GM19468 (cell line): ENCODE measurements around the gene SYT17.

Experiments
- ATAC-seq: cut with Tn5 transposase; IDR thresholded peaks from one replicate; pipeline ENCODE4 v1.9.1; 2021; ENCODE audit warnings: mild to moderate bottlenecking, moderate library complexity, moderate number of reproducible peaks; ENCODE audit not compliant: unreplicated experiment; ENCODE audit errors: extremely low read depth

SYT17 gene

DNA sequence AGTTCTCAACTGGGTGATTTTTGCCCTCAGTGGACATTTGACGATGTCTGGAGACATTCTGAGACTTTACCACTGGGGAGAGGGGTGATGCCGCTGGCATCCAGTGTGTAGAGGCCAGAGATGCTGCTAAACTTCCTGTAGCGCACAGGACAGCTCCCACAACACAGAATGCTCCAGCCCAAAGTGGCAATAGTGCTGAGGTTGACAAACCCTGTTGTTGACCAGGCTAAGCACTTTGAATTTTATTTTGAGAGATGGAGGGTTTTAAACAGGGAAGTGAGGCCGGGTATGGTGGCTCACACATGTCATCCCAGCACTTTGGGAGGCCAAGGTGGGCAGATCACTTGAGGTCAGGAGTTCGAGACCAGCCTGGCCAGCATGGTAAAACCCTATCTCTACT is 44.0 kb downstream of the SYT17 start:
- no peak for ATAC-seq

DNA sequence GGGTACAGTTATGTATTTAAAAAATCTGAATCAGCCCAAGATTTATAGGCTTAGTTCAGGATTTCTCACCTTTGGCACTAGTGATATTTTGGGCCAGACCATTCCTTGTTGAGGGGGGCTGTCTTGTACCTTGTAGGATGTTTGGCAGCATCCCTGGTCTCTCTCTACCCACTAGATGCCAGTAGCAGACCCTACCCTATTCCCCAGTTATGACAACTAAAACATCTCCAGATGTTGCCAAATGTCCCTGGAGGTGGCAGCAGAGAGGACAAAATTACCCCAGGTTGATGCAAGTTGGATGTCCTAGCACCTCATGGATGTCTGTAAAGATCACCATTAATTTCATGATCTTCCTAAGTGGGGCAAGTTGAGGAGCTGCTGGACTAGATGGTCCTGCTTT is 45.8 kb downstream of the SYT17 start:
- no peak for ATAC-seq

DNA sequence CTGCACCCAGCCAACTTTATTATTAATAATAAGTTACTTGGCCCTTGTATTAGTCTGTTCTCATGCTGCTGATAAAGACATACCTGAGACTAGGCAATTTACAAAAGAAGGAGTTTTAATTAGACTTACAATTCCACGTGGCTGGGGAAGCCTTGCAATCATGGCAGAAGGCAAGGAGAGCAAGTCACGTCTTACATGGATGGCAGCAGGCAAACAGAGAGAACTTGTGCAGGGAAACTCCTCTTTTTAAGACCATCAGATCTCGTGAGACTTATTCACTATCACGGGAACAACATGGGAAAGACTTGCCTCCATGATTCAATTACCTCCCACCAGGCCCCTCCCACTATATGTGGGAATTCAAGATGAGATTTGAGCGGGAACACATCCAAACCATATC is 47.7 kb downstream of the SYT17 start:
- ATAC-seq, result no peak

DNA sequence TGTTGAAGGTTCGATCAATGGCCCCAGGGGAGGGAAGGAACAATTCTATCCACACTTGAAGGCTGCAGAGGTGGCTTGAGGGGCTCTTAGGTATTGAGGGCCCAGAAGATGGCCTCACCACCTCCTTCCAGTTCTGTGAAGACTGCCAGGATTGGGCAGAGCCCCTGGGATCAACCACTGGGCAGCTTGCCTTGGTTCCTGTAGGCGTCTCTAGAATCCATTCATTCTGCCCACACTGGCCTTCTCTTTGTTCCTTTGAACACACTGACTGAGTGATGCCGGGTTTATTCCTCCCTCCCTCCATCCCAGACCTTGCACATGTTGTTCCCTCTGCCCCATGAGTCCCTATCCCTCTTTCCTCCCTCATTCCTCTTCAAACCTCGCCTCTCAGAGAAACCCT is 50.5 kb downstream of the SYT17 start:
- no peak for ATAC-seq

DNA sequence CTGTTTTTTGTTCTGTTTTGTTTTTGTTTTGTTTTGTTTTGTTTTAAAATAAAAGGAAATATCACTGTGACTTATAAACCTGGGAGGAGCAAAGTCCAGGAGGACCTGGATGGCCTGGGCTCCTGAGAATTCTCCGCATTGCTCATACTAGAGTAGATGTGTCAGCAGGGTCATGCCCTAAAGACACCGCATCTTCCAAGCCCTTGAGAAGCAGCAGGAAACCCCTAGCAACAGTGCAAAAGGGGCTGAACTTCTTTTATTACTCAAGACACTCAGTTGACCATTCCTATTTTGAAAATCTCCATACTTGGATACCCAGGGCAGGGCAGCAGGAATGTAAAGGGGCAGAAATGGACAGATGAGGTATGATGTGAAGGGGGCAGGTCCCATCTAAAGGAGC is 51.8 kb downstream of the SYT17 start:
- no peak for ATAC-seq

DNA sequence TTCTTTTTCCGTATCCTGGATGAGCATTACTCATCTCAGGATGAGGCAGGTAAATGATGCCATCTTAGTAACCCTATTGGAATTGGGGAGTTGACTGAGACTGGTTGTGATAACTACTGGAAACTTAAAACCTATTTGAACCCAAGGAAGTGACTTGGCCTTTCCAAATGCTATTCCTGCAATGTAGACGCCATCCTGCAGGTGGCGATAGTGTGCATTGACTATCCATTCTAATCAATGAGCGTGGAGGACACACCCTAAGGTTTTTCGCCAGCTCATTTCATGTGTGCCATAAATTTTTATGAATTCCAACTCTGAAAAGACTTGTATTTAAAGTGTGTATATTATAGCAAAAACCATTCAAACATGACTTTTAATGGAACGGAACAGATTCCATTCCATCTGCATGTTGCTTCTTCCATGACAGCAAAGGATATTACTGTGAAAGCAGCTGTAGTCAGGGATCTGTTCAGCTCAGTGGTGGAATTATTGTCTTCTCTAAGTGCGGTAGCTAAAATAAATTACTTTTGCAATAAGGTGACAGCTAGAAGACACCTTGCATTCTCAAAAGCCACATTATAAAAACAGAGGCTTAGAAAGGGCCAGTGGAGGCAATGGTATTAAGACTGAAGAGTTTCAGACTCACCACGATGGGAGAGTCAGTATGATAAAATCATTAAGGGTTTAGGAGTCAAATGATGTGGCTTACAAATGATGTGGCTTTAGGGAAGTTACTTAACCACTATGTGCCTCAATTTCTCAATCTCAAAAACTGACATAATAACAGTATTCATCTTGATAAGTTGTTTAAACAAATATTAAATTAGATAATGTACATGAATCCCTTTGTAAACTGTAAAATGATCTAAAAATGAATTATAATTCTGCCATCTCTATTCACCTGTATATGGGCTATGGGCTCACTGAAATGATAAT is 55.5 kb downstream of the SYT17 start:
- no peak for ATAC-seq

DNA sequence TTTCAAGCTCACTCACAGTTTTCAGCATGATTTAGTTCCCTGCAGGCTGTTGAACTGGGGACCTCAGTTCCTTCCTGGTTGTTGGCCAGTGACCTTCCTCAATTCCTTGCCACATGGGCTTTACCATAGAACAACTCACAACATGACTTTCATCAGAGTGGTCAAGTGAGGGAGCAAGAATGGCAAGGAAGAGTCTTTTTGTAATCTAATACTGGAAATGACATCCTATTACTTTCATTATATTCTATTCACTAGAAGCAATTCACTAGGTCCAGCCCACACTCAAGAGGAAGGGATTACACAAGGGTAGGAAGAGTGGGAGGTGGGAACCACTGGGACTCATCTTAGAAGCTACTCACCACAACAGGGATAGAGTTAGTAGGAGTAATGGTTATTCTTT is 57.6 kb downstream of the SYT17 start:
- ATAC-seq, result no peak

DNA sequence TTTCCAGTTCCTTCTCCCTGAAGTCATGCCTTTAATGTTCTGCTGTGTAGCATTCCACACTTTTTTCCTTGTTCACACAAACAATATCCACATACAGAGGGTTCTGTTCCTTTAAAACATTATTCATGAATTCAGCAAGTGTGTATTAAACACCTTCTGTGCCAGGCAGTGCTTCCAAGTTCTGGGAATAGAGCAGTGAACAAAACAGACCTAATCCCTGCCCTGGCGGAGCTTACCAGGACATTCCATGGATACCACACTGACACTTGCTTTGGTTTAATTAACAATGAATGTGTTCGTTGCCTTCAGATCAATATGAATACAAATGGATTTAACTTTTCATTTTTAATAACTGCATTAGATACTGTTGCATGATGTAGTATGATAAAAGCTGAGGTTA is 59.6 kb downstream of the SYT17 start:
- ATAC-seq, result no peak

DNA sequence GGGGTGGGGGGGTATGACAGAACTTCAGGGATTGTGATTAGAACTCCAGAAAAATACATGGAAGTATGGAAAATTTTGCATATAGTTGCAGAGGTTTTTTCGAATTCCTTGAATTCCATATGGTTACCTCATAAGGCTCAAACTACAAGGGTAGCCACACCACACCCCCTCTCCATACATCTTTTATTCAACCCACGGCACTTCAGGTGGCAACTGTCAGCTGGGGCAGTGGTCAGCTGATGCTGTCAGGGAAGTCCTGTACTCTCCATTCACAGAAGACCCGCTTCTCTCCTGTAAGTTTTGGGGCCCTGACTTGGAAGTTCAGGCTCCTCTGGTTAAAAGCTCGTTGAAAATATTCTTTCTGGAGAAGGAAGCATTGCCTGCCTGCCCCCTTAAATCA is 60.0 kb downstream of the SYT17 start:
- no peak for ATAC-seq

DNA sequence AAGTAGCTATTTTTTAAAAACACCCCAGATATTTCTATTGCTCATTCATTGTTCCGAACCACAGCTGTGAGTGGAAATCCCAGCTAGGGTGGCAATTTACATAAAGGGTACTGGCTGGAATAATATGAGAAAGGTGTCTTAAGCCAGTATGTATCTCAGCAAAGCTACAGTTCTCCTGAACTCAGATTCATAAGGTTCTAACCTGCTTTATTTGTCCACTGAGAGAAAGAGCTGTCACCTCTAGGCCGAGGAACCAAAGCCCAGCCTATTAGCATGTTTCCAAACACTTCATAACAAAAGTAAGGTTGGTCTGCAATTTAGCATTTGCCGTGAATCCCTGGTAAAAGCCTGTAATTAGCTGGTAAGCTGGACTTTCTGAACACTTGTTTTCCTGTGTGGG is 60.5 kb downstream of the SYT17 start:
- no peak for ATAC-seq

DNA sequence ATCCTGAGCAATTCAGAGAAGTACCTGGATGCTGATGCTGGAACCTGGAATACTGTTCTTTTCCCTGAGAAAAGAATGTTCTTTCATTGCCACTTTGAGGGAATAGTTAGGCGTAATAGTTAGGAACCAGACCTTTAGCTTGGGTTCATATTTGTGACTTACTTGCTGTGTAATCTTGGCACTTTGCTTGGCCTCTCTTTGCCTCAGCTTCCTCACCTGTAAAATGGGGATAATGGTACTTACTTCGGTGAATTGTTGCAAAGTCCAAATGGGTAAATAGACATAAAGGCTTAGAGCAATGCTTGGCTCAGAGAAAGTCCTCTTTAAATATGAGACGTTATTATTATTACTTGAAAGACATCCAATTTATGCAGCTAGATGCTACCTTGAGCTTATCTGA is 62.5 kb downstream of the SYT17 start:
- ATAC-seq, result no peak

DNA sequence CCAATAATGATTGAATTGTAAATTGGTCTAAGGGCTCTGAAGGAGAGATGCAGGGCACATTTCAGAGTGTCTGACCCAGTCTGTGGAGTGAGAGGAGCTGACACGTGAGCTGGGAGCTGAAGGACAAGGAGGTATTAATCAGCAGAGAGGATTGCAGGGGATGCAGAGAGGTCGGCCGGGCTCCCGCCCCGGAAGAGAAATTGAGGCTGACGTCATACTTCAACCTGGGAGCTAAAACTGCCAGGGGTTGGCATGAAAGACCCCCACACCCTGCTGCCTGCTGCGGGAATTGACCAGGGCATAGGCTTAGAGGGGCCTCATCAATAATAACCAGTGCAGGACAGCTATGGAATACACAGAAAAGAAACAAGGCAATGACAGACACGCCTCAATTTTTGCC is 63.8 kb downstream of the SYT17 start:
- no peak for ATAC-seq

DNA sequence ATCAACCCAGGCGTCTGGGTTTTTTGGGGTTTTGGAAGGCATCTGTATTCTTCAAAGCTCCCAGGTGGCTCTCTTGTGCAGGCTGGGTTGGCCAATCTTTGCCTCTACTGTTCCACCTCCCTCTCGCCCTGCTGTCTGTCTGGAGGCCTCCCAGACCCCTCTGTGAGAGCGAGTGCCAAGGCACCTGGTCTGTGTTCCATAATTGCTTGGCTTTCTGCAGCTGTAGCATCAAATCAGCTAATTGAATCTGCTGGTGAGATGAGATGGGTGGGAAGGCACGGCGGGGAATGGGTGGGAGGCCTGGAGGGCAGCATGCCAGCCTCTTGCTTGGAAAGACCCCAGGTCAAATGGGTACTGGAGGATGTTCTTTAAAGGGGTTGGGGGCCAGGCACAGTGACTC is 64.9 kb downstream of the SYT17 start:
- ATAC-seq, result no peak

DNA sequence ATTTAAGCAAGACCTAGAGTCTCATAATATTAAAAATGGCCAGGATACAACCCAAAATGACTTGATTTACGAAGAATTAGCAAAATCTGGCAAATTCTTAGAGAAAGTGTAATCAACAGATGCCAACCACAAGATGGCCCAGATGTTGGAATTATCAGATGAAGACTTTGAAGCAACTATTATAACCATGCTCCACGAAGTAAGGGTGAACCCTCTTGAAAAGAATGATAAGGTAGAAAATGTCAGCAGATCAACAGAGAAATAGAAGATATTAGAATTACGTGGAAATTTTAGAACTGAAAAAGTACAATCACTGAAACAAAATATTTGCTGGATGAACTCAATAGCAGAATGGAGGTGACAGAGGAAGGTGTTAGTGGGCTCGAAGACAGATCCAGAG is 67.4 kb downstream of the SYT17 start:
- ATAC-seq, result no peak

DNA sequence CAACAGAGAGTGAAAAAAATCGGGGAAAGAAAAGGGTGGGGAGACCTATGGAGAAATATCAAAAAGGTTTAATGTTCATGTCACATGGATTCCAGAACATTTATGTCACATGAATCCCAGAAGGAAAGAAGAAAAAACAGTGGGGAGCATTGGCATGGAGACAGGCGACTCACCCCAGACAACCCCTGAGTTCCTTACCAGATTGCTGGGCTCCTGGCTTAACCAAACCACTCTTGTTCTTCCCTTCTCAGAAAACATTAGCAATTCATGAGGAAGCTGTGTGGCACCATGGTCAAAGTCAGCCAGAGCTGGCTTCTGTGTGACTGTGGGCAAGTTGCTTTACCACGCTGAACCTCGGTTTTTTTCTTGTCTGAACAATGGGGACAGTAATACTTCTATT is 67.8 kb downstream of the SYT17 start:
- no peak for ATAC-seq

DNA sequence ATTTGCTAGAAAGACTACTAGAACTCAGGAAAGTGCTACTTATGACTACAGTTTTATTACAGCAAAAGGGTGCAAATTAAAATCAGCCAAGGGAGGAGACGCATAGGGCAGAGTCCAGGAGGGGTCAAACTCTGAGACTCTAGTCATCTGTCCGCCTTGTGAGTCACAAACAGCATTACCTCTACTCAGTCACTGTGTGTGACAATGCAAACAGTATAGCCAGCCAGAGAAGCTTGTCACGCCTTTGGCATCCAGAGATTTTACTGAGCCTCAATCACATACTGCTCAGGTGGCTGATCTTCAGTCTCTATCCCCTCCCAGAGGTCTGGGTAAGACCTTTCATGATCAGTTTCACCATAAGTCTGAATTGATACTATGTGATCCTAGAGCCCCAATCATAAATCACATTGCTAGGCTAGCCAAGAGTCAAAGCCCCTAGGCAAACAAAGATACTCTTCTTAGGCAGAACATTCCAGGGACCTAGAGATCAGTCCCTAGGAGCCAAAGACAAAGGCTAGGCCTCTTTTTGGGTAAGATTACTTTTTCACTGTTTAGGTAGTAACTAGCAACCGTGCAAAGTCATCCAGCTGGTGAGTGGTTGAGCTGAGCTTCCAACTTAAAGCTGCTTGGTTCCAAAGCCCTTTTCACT is 68.6 kb downstream of the SYT17 start:
- no peak for ATAC-seq

DNA sequence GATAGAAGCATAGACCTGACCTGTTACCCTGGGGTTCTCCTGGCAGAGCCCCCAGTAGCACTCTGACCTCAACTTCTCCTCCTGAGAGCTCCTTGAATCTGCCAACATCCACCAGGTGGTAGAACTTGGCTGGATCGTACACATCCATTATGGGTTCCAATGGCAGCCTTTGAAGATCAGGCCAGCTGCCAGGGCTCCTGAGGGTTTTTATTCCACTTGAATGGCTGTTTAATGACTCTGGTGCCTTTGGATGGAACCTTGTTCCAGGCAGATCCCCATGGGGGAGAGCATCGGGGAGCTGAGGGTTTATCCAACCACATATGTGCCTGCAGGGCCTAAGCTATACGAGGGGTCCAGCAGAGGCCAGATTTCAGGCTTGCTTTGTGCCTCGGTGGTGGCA is 70.4 kb downstream of the SYT17 start:
- no peak for ATAC-seq

DNA sequence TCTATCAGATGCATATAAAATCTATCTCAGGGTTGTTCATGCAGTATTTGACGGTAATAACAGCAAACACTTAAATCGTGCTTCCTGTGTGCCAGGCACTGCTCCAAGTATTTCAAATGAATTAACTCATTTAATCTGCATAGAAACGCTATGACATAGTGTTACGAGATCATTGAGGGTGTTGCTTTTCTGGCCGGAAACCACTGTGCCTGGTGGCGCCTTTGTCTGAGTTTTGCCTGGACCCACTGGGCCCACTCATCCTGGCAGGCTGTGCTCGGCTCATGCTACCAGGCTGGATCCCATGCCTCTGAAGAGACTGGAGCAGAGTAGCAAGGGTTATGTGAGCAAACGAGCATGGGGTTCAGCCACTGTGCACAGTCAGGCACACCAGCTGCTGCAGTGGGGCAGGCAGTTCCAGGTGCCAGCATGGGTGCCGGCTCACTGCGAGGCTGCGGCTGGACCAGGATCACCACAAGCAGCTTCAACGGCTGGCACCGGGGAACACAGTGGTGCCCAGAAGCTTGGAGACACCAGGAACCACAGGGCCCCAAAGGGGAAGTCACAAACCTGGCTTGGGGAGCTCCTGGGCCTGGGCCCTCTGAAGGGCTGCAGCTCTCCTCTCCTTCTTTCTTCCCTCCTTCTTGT is 71.6 kb downstream of the SYT17 start:
- no peak for ATAC-seq

DNA sequence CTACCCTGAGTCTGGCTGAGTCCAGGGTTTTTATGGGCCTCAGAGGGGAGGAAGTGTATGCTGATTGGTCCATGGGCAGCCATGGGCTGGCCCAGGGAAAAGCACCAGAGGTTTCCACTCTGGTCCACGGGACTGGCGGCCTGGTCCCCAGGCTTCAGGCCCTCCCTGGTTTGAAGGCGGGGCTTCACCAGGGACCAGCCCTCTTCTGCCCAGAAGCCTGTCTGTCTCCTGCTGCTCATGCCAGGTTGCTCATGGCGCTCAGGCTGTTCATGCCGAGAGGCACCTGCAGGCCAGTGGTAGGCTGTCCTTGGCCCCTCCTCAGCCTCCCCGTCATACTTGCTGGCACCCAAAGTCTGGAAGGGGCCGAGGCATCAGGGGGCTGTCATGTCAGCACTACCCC is 72.5 kb downstream of the SYT17 start:
- ATAC-seq, result no peak

DNA sequence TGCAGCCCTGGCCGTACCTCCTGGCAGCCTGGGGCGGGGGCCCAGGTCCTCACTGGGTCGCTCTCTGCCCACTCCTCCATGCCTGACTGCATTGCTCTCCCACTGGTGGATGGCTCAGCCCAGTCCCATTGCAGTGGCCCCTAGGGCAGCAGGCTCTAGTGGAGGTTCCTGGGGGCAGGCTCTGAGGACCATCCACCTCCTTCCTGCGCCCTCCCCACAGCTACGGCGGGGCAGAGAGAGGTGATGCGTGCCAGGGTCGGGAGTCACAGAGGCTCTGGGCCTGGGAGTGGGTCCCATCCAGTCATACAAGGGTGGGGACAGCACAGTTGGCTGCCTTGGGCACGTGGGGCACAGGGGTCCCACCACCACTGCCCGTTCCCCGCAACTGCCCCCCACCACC is 73.5 kb downstream of the SYT17 start:
- no peak for ATAC-seq

DNA sequence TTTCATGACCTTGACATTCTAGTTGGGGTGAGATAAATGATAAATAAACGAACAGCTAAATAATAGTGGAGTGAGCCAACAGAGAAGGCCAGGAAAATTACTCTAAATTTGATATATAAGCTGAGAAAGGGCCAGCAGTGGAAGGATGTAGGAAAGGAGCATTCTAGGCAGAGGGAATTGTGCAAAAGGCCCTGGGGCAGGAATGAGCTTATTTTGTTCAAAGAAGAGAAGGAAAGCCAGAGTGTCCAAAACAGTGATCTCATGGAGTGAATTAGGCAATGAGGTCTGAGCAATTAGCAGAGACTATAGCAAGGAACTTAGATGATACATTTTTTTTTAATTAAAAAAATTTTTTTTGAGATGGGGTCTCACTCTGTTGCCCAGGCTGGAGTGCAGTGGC is 74.1 kb downstream of the SYT17 start:
- ATAC-seq, result no peak
